ENCODE results near the gene FRK. TPM values are rescaled to one million over a fixed set of nuclear protein-coding genes. Genes with fewer than 3 reads are reported as not detected.
A peak's percentile ranks its signal among the peaks of the same experiment; 100 is the strongest.

The FRK gene, protein sequence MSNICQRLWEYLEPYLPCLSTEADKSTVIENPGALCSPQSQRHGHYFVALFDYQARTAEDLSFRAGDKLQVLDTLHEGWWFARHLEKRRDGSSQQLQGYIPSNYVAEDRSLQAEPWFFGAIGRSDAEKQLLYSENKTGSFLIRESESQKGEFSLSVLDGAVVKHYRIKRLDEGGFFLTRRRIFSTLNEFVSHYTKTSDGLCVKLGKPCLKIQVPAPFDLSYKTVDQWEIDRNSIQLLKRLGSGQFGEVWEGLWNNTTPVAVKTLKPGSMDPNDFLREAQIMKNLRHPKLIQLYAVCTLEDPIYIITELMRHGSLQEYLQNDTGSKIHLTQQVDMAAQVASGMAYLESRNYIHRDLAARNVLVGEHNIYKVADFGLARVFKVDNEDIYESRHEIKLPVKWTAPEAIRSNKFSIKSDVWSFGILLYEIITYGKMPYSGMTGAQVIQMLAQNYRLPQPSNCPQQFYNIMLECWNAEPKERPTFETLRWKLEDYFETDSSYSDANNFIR
- 0.31 and 0.37 TPM in 2 replicates for total RNA-seq

DNA sequence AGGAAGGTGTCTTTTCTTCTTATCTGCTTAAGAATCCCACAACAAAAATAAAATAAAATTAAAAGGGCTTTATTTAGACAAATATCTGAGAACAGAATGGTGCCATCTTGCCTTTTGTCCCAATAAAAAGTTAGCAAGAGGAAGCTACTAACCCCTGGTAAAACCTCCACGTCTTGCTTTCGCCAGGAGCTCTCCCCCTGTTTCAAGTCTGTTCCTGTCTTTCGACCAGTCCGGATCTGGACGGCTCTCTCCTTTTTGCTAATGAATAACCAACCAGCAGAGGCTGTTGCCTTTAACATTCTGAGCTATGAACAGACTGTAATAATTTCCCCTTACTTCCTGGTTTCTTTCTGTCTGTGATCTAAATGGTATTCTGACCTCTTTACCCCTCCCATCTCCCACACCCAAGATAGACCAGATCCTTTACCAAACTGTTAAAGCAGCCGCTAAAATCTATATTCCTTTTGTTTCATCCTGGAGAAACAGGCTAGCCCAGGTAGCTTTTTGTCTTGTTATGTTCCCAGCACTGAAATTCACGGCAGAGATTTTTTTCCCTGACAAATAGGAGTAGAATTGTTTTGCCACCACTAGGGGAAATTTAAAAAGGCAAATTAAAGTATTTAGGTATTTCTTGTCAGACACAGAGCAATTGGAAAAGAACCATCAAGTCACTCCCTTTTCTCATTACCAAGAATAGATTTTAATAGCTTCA, at the start of gene FRK:
Gene FRK, minus strand, starts transcription at position 320 of the 712 bp plus-strand sequence. CDS start 580 bp downstream, outside the sequence.
- intact Hi-C loops (cut with micrococcal nuclease) = no loop called here
- Mint-ChIP-seq H3K9me3 (no peaks in the 10 kb centered on the region), H3K36me3 (ENCODE audit: low read depth) (no peaks in the 10 kb centered on the region), H3K4me3 (peak within 1 kb of the TSS; percentile 56), H3K27ac (no peak within 1 kb of the TSS), H3K4me1 (no peaks in the 10 kb centered on the region), H3K27me3 (peaks cover 12% of the 10 kb centered on the region)
- TF ChIP-seq, protein P1, sequence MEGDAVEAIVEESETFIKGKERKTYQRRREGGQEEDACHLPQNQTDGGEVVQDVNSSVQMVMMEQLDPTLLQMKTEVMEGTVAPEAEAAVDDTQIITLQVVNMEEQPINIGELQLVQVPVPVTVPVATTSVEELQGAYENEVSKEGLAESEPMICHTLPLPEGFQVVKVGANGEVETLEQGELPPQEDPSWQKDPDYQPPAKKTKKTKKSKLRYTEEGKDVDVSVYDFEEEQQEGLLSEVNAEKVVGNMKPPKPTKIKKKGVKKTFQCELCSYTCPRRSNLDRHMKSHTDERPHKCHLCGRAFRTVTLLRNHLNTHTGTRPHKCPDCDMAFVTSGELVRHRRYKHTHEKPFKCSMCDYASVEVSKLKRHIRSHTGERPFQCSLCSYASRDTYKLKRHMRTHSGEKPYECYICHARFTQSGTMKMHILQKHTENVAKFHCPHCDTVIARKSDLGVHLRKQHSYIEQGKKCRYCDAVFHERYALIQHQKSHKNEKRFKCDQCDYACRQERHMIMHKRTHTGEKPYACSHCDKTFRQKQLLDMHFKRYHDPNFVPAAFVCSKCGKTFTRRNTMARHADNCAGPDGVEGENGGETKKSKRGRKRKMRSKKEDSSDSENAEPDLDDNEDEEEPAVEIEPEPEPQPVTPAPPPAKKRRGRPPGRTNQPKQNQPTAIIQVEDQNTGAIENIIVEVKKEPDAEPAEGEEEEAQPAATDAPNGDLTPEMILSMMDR (IDR thresholded peaks at IDR 0.05) = no peak
- ATAC-seq (ENCODE audit: low read depth) = peak; percentile 7
- DNase-seq = no peak
- ChIA-PET CTCF (interaction anchor here (1.0 to 1.2 kb wide), 3 partner anchors 42 to 50 kb away, joined by 3 read pairs; no protein-coding TSS in a partner anchor), POLR2A (interaction anchor here (0.8 kb wide), 1 partner anchor 8 kb away, joined by 4 read pairs; no protein-coding TSS in a partner anchor)

DNA sequence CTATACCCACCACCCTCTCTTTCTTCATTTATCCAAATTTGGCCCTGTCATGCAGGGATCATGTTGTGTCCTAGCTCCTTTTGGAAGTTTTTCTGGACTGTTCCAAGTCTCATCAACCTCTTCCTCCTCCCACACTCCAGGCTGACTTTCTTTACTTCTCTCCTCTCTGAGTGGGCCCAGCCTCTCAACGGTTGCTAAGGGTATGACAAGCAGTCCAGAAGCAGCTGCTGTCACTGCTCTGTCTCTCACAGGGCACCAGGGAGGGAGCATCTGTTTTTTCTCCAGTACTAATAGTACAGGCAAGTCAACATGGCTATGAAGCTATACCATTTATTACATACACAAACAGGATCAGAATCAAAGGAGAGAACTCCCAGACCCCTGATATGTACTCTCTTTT, 48.1 kb upstream of the FRK start:
- Mint-ChIP-seq H3K4me1 (peaks cover 22% of the 10 kb centered on the region), H3K36me3 (ENCODE audit: low read depth) (peaks cover 76% of the 10 kb centered on the region), H3K27me3 (no peaks in the 10 kb centered on the region), H3K27ac (no peak overlapping the region), H3K4me3 (no peak overlapping the region), H3K9me3 (no peaks in the 10 kb centered on the region)
- TF ChIP-seq, protein P1 (IDR thresholded peaks at IDR 0.05) = no peak
- intact Hi-C loops (cut with micrococcal nuclease) = no loop called here
- DNase-seq (no peak), ATAC-seq (ENCODE audit: low read depth) (no peak)
- POLR2A ChIA-PET = no interaction called here
- CTCF ChIA-PET = no interaction called here

DNA sequence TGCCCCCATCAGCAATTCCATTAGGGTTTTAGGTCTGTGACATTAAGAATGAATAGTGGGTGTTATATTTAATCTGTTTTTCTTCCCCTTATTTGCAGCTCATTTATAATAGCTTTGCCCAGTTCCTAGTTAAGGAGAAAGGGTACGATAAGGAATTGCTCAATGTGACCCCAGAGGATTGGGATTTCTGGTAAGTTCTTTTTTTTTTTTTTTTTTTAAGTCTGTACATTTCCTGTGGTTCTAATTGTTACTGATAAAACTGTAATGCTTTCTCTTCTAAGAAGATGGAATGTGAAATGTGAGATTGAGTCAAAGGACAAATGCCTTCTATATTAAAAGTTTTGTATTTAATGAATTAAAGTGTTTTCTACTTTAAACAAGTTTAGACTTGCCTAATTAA, 45.5 kb upstream of the FRK start:
- DNase-seq = no peak
- no peak for ATAC-seq (ENCODE audit: low read depth)
- peaks cover 47% of the 10 kb centered on the region for H3K4me1 Mint-ChIP-seq
- intact Hi-C loops (cut with micrococcal nuclease) = no loop called here
- no peaks in the 10 kb centered on the region for H3K9me3 Mint-ChIP-seq
- no peak overlapping the region for H3K4me3 Mint-ChIP-seq
- POLR2A ChIA-PET = interaction anchor here (0.7 kb wide), 1 partner anchor 102 kb away, joined by 6 read pairs; no protein-coding TSS in a partner anchor
- CTCF ChIA-PET = interaction anchor here (1.0 kb wide), 1 partner anchor 95 kb away, joined by 3 read pairs; no protein-coding TSS in a partner anchor
- no peaks in the 10 kb centered on the region for H3K27me3 Mint-ChIP-seq
- TF ChIP-seq, protein P1 (IDR thresholded peaks at IDR 0.05) = no peak
- H3K36me3 Mint-ChIP-seq (ENCODE audit: low read depth) = peaks cover 57% of the 10 kb centered on the region
- no peak overlapping the region for H3K27ac Mint-ChIP-seq

DNA sequence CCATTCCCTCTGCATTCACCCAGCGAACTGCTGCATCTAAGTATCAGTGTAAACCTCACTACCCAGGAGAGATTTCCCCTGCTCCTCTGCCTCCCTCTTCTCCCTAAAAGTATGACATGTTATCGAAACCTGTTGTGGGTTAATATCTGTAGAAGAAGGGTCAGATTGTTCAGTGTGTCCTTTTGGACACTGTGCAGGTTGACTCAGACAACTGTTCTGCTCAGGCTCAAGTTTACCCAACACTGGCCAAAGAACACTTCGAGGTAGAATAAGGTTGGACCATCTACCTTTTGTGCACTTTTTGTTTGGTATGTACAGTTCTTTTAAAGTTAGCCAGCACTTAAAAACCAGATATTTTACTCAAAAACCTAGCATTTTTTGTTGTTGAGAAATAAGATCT, 44.6 kb upstream of the FRK start:
- TF ChIP-seq, protein P1 (IDR thresholded peaks at IDR 0.05) = no peak
- Mint-ChIP-seq H3K27ac (no peak overlapping the region), H3K4me1 (peaks cover 50% of the 10 kb centered on the region), H3K4me3 (no peak overlapping the region), H3K9me3 (no peaks in the 10 kb centered on the region), H3K27me3 (no peaks in the 10 kb centered on the region), H3K36me3 (ENCODE audit: low read depth) (peaks cover 54% of the 10 kb centered on the region)
- ATAC-seq (ENCODE audit: low read depth) = no peak
- intact Hi-C loops (cut with micrococcal nuclease) = loop anchor here (1.0 kb wide), 1 partner anchor 10 kb away; no protein-coding TSS in a partner anchor
- POLR2A ChIA-PET = no interaction called here
- CTCF ChIA-PET = interaction anchor here (1.0 kb wide), 1 partner anchor 94 kb away, joined by 3 read pairs; no protein-coding TSS in a partner anchor
- DNase-seq = no peak

All from activated B cell treated with CpG ODN at 0.5 μM for 24 hours (primary cell).